ENCODE results near the gene GPHB5.

DNA sequence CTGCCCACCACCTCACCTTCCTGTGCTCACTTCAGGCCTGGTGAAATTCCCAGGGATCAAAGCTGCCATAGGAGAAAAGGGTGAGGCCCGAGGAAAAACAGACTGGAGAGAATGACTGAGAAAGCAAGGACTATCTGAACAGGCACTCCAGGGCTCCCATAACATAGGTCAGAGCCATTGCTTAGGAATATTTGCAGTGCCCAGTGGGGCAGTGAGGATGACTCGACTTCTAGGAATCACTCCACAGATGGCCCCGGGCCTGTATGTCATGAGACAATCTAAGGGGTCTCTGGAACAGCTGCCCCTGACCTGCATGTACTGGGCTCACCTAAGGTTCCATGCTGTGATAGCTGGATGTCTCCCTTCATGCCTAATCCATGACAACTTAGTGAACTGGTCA lies 51.6 kb downstream of the GPHB5 start:
- TF ChIP-seq TCF7L2 (IDR thresholded peaks at IDR 0.05; ENCODE audit: low read depth, low read length) (no peak), POLR2AphosphoS5 (IDR thresholded peaks at IDR 0.05; ENCODE audit: low read depth, low read length) (no peak)
- TF ChIP-seq, protein P1, sequence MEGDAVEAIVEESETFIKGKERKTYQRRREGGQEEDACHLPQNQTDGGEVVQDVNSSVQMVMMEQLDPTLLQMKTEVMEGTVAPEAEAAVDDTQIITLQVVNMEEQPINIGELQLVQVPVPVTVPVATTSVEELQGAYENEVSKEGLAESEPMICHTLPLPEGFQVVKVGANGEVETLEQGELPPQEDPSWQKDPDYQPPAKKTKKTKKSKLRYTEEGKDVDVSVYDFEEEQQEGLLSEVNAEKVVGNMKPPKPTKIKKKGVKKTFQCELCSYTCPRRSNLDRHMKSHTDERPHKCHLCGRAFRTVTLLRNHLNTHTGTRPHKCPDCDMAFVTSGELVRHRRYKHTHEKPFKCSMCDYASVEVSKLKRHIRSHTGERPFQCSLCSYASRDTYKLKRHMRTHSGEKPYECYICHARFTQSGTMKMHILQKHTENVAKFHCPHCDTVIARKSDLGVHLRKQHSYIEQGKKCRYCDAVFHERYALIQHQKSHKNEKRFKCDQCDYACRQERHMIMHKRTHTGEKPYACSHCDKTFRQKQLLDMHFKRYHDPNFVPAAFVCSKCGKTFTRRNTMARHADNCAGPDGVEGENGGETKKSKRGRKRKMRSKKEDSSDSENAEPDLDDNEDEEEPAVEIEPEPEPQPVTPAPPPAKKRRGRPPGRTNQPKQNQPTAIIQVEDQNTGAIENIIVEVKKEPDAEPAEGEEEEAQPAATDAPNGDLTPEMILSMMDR (IDR thresholded peaks at IDR 0.05) = no peak

Data from Panc1 (cell line).